Inferior parietal cortex (tissue), 1 donor: Measurements from ENCODE around the gene MTMR10.

Experiments used
- DNase-seq: peaks from one replicate; pipeline ENCODE4 v3.0.0-alpha.2; 2016; ENCODE audit errors: extremely low spot score

MTMR10 gene

GRCh38 chr15:31012455-31012854, 21.0 kb upstream of the MTMR10 start:
- DNase-seq = no peak

- no peak for DNase-seq
These were observed 18.6 kb upstream of the MTMR10 start for GRCh38 chr15:31010036-31010435.

- DNase-seq = no peak
These were observed 14.2 kb upstream of the MTMR10 start for GRCh38 chr15:31005660-31006059.

- DNase-seq = no peak
These were observed 12.8 kb upstream of the MTMR10 start for GRCh38 chr15:31004220-31004733.

GRCh38 chr15:31001702-31002101, 10.3 kb upstream of the MTMR10 start:
- no peak for DNase-seq

GRCh38 chr15:30999729-31000128, 8.3 kb upstream of the MTMR10 start:
- DNase-seq = no peak

GRCh38 chr15:30997270-30997669, 5.8 kb upstream of the MTMR10 start:
- no peak for DNase-seq

- no peak for DNase-seq
These were observed 929 bp upstream of the MTMR10 start for GRCh38 chr15:30992249-30992864.

- no peak for DNase-seq
These were observed 778 bp downstream of the MTMR10 start for GRCh38 chr15:30990446-30991254.

GRCh38 chr15:30990036-30990435, 1.4 kb downstream of the MTMR10 start:
- DNase-seq = no peak

- no peak for DNase-seq
These were observed 6.3 kb downstream of the MTMR10 start for GRCh38 chr15:30985081-30985531.

GRCh38 chr15:30984542-30984941, 6.9 kb downstream of the MTMR10 start:
- DNase-seq = peak; percentile 77

GRCh38 chr15:30984118-30984517, 7.3 kb downstream of the MTMR10 start:
- no peak for DNase-seq

GRCh38 chr15:30979457-30979856, 12.0 kb downstream of the MTMR10 start:
- no peak for DNase-seq

- no peak for DNase-seq
These were observed 13.1 kb downstream of the MTMR10 start for GRCh38 chr15:30978328-30978727.

- no peak for DNase-seq
These were observed 17.3 kb downstream of the MTMR10 start for GRCh38 chr15:30974112-30974511.

GRCh38 chr15:30973379-30973778, 18.0 kb downstream of the MTMR10 start:
- no peak for DNase-seq

GRCh38 chr15:30969724-30970123, 21.7 kb downstream of the MTMR10 start:
- no peak for DNase-seq

GRCh38 chr15:30963681-30964080, 27.7 kb downstream of the MTMR10 start:
- DNase-seq = no peak

- DNase-seq = no peak
These were observed 28.8 kb downstream of the MTMR10 start for GRCh38 chr15:30962659-30963058.

- no peak for DNase-seq
These were observed 29.3 kb downstream of the MTMR10 start for GRCh38 chr15:30962079-30962478.

GRCh38 chr15:30958219-30958618, 33.2 kb downstream of the MTMR10 start:
- no peak for DNase-seq
